ENCODE measurements around the gene GAB2.

The GAB2 gene

DNA sequence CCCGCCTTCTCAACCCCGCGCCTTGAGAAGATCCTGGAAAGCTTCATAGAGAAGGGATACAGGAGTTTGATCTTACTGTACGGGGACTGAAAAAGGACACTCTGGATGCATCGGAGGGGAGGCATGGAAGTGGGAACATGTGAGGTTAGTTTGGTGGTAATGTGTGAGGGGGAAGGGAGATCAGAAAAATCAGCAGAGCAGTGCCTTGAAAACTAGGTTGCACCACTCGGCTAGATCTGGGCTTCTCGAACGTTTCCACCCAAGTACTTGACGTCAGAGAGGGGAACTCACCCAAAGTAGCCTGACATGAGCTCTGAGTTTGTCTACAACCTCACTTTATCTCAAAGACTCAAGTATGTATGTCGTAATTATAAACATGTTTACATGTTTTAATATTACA, 214.4 kb downstream of the GAB2 start:
- no peak for DNase-seq (ENCODE audit: low spot score)

DNA sequence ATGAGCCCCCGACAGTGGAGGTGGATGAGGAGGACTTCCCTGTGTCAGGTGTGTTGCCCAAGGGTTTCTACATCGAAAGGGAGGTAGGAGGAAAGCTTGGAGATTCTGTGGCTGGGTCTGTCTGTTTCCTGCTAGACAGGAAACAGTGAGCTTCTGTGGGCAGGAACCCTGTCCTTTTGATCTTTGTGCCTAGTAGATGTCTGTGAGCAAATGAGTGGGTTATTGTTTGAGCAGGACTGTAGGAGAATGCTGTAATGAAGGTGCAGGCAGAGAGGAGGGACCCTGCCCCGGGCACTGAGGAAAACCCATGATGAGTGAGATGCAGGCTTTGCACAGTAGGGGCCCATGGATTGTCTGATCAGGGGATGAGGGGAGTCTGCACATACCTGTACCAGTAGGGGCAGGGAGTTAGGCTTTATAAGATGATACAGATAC, 214.9 kb downstream of the GAB2 start:
- no peak for DNase-seq (ENCODE audit: low spot score)

DNA sequence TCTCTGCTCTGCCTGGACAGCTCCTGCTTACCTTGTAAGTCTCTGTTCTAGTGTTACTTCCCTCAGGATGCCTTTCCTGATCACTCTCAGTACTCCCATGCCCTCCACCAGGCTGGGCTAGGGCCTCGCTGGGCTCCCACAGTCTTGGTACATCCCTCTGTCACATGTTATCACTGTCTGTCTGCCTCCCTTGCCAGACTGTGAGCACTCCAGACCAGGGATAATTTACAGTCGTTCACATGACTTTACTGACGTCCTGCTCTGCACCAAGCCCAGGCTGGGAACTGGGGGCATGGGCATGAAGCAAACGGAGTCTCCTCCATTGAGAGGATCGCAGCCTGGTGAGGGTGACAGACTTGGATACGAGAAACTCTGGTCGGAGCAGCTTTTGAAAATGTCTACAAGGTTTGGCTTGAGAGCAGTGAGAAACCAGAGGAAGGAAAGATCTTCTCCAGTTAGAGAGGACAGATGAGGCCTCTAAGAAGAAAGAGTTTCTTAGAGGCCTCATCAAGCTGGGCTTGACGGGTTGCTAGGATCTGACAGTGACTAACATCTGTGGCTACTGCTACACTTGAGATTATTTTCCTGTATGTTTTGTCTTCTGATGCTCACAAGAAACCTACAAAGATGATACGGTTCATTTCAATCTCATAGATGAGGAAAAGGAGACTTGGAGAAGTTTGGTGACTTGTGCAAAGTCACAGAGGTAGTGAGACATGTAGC, 216.4 kb downstream of the GAB2 start:
- no peak for DNase-seq (ENCODE audit: low spot score)

DNA sequence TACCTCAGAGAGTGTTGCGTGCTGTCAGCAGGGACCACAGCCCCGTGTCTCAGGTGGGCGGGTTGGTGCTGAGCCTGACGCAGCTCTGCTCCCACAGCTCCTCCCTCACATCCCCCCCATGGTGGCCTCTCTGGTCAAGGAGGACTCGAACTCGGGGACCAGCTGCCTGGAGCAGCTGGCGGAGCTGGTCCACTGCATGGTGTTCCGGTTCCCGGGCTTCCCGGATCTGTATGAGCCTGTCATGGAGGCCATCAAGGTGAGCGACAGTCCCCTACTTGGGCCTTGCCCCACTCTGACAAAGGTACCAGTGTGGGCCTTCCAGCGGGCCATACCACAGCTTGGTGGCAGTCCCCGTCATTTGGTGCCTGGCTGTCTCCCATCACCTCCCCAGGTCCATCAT, 217.1 kb downstream of the GAB2 start:
- DNase-seq (ENCODE audit: low spot score): no peak

DNA sequence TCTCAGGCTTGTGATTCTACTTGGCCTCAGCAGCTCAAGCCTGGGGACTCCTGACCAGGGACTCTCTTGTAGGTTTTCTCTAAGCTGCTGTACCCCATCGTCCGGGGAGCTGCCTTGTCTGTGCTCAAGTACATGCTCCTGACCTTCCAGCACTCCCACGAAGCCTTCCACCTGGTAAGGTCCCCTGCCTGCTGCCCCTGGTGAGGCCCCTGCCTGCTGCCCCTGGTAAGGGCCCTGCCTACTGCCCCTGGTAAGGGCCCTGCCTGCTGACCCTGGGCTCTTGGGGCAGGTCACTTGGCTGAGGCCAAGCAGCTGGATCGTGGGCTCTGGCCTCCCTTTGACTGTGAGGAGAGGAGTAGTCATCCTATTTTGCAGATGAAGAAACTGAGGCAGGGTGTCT, 217.6 kb downstream of the GAB2 start:
- no peak for DNase-seq (ENCODE audit: low spot score)

DNA sequence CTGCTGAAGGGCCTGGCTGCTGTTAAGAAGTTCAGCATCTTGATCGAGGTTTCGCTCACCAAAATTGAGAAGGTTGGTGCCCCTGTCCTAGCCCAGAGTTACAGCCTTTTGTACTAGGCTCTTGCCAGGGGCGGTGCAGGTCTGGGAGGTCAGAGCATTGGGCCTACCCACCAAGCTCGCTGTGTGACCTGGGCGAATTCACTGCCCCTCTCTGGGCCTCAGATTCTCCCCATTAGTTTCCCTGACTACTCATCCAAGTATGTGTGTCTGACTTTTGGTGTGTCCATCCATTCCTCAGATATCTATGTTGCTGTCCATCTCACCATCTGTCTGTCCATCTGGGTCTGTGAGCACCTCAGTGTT, 218.0 kb downstream of the GAB2 start:
- no peak for DNase-seq (ENCODE audit: low spot score)

DNA sequence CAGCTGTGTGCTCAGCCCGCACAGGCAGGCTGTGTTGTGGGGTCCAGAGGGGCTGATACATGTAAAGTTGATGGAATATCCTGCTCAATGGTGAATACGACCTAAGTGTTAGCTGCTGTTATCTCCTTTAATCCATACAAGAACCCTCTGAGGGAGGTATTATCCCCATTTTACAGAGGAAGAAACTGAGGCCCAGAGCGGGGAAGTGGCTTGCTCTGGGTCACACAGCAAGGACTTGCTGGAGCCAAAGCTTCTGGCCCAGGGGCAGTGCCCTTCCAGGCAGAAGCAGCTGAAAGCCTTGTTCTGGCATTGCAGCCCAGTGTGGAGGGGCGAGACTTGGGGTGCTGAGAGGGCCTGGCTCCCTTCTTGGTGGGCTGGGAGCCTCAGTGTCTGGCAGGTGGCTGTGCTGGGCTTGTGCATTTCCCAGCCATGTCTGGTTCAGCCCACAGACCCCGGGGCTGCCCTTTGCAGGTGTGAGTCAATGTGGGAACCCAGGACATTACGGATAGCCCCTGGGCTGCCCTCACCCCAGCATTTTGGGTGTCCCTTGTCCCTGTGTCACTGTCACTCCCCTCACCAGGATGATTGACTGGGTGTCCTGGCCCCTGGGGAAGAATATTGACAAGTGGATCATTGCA, 218.5 kb downstream of the GAB2 start:
- no peak for DNase-seq (ENCODE audit: low spot score)

DNA sequence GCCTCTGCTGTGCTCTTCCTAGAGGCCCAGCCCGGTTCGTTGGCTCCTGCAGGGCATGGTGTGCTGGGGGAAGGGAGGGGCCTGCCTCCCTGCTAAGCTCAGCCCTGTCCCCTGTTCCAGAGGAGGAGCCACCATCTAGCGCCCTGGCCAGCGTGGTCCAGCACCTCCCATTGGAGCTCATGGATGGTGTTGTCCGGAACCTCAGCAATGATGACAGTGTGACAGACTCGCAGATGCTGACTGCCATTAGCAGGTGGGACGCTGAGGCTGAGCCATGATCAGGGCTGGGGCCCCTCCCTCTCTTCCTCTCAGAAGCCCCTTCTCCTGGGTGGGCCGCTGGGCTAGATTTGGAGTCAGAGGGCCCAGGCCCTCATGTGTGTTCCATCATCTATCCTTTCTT, 219.8 kb downstream of the GAB2 start:
- DNase-seq (ENCODE audit: low spot score): no peak

DNA sequence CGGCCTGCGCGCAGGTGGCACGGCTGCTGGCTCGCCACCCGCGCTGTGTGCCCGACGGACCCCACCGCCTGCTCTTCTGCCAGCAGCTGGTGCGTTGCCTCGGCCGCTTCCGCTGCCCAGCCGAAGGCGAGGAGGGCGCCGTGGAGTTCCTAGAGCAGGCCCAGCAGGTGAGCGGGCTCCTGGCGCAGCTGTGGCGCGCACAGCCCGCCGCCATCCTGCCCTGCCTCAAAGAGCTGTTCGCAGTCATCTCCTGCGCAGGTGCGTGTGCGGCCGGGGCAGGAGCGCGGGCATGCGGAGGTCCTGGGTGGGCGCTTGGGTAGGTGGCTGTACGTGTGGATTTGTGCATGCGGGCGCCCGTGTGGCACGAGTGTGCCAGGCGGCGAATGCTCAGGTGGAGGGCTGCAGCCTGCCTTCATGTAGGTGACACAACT, 220.9 kb downstream of the GAB2 start:
- no peak for DNase-seq (ENCODE audit: low spot score)

DNA sequence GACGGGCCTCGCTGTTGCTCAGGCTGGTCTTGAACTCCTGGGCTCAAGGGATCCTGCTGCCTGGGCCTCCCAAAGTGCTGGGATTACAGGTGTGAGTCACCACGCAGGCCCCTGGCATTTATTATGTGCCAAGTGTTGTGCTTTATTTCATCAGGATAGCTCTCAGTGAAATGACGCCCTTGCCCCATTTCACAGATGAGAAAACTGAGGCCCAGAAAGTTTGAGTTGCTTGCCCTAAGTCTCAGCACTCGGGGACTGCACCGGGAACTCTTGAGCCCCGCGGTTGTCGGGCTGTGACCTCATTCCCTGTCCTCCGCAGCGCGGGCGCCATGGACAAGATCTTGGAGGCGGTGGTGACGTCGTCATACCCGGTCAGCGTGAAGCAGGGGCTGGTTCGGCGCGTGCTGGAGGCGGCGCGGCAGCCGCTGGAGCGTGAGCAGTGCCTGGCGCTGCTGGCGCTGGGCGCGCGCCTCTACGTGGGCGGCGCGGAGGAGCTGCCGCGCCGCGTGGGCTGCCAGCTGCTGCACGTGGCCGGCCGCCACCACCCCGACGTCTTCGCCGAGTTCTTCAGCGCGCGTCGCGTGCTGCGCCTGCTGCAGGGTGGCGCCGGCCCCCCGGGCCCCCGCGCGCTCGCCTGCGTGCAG, 221.6 kb downstream of the GAB2 start:
- no peak for DNase-seq (ENCODE audit: low spot score)

DNA sequence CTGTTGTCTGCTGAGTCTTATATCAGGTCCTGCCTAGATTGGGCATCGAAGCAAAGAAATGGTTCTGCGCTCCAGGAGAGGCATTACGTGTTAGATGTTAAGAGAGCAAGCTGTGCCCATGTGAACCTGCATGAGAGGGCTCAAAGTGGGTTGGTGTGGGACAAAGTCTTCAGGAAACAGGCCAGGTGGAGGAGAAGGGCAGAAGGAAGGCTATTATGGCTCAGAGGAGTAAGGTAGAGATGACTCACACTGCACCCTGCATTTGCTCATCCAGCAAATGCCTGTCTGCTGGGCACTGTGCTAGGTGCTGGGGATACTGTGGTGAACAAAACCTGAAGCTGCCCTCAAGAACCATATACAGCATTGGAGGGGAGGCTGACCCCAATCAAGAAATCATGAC, 223.1 kb downstream of the GAB2 start:
- DNase-seq (ENCODE audit: low spot score): no peak

DNA sequence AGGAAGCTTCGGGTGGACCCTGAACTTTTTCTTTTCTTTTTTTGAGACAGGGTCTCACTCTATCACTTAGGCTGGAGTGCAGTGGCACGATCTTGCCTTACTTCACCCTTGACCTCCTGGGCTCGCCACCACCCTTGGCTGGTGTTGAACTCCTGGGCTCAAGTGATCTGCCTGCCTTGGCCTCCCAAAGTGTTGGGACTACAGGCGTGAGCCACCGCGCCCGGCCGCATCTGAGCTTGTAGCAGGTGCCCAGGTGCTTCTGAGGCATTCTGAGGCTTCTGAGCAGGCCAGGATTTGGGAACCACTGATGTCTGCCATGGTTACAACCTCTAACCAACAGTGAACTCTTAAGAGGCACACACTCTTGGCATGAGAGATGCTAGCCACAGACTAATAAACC, 223.8 kb downstream of the GAB2 start:
- DNase-seq (ENCODE audit: low spot score): no peak

DNA sequence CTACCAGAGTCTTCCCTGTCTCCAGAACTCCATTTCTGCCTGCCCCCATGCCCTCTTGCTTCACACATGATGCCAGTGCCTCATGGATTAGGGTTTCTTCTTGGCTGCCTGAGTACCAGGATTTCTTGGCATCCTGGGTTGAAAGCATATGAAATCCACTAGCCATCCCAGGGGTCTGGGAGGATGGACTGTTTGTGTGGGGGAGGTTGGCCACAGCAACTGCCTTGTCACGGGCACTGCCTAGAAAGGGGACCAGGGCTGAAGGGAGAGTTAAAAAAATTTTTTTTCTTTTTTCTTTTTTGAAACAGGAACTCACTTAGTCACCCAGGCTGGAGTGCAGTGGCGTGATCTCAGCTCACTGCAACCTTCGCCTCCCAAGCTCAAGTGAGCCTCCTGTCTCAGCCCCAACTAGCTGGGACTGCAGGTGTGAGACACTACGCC, 224.7 kb downstream of the GAB2 start:
- no peak for DNase-seq (ENCODE audit: low spot score)

DNA sequence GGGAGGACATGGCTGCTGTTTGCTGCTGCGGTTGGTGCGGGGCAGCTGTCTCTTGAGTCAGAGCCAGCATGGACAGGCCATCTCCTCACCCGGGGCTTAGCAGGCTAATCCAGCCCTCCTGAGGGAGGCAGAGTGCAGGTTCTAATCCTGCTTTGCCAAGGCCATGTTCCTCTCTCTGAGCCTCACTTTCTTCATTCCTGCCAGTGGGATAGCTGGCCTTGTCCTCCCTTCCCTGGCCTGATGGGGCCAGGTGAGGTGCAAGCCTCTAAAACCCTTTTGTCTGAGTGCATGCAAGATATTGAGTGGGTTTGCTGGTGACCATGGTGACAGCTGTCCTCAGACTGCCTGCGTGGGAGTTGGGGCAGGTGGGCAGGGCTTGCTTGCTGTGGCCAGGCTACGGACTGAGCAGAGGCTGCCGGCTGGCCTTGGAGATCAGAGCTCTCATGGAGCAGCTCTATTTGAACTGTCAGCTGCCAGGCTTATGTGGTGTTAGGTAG, 225.3 kb downstream of the GAB2 start:
- no peak for DNase-seq (ENCODE audit: low spot score)

DNA sequence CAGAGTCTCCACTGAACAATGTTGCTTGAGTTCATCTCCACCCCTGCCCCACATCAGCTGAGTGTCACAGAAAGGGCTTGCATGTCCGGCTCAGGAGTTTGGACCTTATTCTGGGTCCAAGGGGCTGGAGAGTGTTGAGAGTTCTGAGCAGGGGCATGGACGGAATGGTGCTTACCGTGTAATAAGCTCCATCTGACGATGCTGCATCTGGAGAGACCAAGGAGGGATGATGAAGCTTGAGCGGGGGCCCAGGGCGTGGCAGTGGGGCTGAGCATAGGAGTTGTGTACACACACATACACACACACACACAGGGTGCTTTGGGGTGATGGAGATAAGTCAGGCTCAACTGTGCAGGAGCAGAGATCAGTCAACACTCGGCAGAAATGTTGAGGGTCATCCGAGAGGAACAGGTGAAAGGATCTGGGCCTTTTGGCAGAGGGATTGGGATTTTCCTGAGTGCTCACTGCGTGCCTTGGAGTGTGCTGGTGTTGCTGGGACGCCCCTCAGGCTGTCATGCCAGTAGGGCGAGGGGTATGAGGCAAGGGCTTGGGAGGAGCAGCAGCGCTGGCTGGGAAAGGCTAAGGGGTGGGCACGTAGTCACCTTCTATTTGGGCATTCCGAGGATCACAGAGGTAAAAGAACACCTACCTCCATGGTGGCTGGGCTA, 226.6 kb downstream of the GAB2 start:
- DNase-seq (ENCODE audit: low spot score): no peak

DNA sequence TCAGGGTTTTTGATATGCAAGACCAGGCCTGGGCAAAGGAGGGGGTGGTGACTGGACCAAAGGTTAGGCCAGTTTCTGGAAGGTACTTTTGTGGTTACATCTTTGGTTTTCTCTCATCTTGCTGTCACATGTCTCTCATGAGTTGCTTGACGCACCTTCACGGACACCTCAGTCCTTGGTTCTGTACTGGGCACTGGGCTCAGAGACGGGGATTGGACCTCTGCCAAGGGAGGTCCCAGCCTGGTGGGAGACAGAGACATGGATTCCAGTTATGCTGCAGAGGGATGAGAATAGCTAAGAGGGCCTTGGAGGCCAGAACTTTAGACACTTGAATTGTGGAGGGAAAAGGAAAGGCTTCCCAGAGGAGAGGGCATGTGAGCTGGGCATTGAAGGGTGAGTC, 227.2 kb downstream of the GAB2 start:
- DNase-seq (ENCODE audit: low spot score): no peak

DNA sequence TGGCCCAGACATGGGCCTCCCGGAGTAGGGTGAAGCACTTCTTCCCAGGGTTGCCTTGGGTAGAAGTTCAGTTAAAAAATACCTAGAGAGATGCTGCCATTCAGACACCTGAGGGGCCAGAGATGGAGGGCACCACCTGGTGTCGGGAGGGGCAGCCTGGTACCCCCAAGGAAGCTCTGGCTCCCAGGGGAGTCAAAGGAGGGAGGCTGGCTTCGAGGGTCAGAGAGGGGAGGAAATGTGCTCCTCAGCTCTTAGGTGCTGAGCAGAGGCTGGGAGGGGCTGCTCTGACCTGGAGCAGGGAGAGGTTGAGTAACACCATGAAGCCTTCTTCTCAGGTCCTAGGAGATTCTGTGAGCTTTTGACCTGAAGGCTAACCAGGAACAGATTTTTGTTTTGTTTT, 227.8 kb downstream of the GAB2 start:
- no peak for DNase-seq (ENCODE audit: low spot score)

DNA sequence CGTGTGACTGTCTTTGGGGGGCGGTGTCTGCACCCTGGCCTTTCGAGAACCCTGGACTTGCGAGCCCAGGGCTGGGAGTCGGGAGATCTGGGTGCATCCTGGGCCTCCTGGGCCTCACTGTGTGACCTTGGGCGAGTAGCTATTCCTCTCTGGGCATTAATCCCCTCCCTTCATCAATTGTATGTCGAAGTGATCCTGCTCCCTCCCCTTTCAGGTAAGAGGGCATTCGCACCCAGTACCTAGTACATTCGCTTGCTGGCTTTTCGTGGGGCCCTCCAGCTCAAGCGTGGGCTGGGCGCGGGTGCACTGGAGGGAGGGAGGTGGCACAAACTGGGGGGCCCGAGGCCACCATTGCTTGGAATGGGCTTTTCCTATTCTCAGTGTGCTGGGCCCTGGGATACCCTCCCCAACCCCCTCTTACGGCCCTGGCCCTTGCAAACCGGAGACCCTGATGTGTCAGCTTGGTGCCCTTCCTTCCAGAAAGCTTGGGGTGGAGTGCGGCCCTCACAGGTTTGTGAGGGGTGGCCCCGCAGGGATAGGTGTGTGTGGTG, 228.4 kb downstream of the GAB2 start:
- no peak for DNase-seq (ENCODE audit: low spot score)

DNA sequence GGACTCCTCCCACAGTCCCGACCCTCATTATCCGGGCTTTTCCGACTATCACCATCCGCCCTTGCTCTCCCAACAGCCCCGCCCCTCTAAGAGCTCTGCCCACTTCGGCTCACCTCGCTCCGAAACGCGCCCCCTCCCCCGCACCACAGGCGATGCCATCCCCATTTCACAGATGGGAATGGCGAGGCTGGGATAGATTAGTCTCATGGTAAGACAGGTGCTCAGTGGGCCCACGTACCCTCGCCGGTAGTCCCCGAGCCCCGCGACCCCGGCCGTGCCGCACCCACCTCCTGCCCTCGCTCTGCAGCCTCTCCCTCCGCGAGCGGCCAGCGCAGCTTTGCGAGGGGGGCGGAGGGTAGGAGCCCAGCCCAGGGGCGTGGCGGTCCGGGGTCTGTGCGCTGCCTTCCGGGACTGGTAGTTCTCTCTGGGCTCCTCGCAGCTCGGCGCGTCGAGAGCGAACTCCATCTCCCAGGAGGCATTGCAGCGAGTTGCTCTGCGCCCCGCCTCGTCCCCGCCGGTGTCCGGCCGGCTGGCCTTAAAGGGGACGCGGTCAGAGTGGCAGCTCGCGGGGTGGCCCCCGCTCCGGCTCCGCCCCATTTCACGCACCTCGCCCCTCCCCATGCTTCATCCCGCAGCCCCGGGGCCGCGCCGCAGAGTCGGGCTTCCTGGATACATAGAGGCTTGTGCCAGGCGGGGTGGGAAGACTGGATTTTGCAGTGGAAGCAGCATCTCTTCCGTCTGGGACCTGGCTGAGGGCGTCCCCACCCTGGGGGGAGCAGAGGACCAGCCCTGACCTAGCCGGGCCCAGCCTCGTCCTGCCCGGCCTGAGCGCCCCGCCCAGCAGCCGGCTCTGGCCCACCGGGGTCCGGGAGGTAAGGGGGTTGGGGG, 229.1 kb downstream of the GAB2 start, which contains the start of the genes KCTD21 and USP35:
TSS of gene KCTD21 (minus strand) at position 341 of the 888 bp plus-strand sequence. CDS start 14,072 bp downstream, outside the sequence.
TSS of gene USP35 (plus strand) at position 634 of the 888 bp plus-strand sequence. CDS start 7,327 bp downstream, outside the sequence.
- peak; percentile 92 for DNase-seq (ENCODE audit: low spot score)

DNA sequence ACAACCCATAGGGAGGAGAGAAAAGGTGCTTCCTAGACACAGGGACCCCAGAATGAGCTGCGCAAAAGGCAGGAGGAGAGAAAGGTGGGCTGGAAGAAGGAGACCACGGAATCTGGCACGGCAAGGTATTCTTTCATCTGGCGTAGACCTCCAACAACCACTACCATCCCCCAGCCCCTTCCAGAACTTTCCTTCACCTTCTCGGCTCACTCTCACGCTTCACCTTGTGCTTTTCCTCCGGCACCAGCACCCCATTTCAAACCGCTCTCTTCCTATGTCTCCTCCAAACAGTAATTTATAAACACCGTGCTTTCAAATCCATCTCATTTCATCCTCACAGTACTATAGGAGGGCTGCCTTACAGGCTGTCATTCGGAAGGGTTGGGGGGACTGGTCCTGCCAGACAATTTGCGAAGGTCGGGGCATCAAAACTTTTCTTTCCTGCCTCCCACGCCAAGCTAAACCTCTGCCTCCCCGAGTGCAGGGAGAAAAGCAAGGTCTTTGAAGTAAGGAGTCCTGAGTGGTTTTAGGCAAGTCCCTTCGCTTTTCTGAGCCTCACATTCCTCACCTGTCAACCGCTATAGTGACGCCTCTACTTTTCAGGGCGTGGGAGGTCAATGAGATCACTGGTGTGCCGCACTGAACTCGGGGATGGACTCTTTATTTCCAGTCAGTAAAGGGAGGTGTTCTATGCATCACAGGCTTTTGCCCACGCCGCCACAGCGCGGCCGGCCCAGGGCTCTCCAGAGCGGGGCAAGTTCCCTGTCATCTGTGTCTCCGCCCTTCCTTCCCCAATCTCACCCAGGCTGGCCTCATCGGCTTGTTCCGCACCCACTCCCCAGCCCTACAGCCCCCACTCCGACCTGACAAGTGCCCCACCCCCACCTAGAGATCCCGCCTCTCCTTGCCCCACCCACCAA, 230.0 kb downstream of the GAB2 start:
- DNase-seq (ENCODE audit: low spot score): peak; percentile 41
